GM23338 (cell line): ENCODE data around the gene SPATA2L. TPM values are rescaled to one million over a fixed set of nuclear protein-coding genes. Genes with fewer than 3 reads are reported as not detected.
"Not testable (repeated sequence)": the region's sequence is repeated elsewhere in the genome, so short reads cannot be mapped to it uniquely, and the experiment has no call there.

Experiments
- ATAC-seq: fragments of 200-7000 bp; cut with Tn5 transposase; 3 replicates; pipeline ENCODE4 v1.9.1; 2020
- DNase-seq: peaks from one replicate; pipeline ENCODE4 v3.0.0-alpha.2; 2015; ENCODE audit warnings: low spot score
- H2AFZ ChIP-seq: fragments of 200-600 bp; sonication (generic); 2 replicates; pipeline ENCODE4 v1.8.0; 2016; ENCODE audit warnings: antibody characterized with exemption, mild to moderate bottlenecking, moderate library complexity
- H3F3A ChIP-seq: fragments of 200-600 bp; sonication (generic); replicated peaks from 2 replicates; pipeline ENCODE4 v1.8.0; 2017; ENCODE audit warnings: antibody characterized with exemption, mixed run types, low read depth
- H3K27ac ChIP-seq: fragments of 200-600 bp; sonication (generic); 2 replicates; pipeline ENCODE4 v1.6.1; 2016; ENCODE audit warnings: low read depth
- H3K27me3 ChIP-seq: fragments of 200-600 bp; sonication (generic); 2 replicates; pipeline ENCODE4 v1.8.0; 2016; ENCODE audit warnings: mild to moderate bottlenecking, mixed run types, moderate library complexity; ENCODE audit not compliant: insufficient read depth
- H3K36me3 ChIP-seq: fragments of 200-600 bp; sonication (generic); 2 replicates; pipeline ENCODE4 v1.8.0; 2016; ENCODE audit warnings: mild to moderate bottlenecking; ENCODE audit not compliant: insufficient read depth
- H3K4me1 ChIP-seq: fragments of 200-600 bp; sonication (generic); 2 replicates; pipeline ENCODE4 v1.8.0; 2016; ENCODE audit warnings: mild to moderate bottlenecking, moderate library complexity; ENCODE audit not compliant: insufficient read depth
- H3K4me2 ChIP-seq: fragments of 200-600 bp; sonication (generic); 2 replicates; pipeline ENCODE4 v1.7.1; 2017; ENCODE audit warnings: mixed run types
- H3K4me3 ChIP-seq: fragments of 200-600 bp; sonication (generic); 2 replicates; pipeline ENCODE4 v1.6.1; 2016; ENCODE audit warnings: mixed run types
- H3K79me2 ChIP-seq: fragments of 200-600 bp; sonication (generic); replicated peaks from 2 replicates; pipeline ENCODE4 v1.8.0; 2017; ENCODE audit warnings: mild to moderate bottlenecking; ENCODE audit not compliant: insufficient read depth
- H3K9me2 ChIP-seq: fragments of 200-600 bp; sonication (generic); 2 replicates; pipeline ENCODE4 v1.8.0; 2017; ENCODE audit not compliant: insufficient read depth
- H4K20me1 ChIP-seq: fragments of 200-600 bp; sonication (generic); replicated peaks from 2 replicates; pipeline ENCODE4 v1.8.0; 2017; ENCODE audit warnings: mild to moderate bottlenecking; ENCODE audit not compliant: insufficient read depth
- H3K27ac Mint-ChIP-seq: 2 replicates; pipeline ENCODE4 v1.8.0; 2020; ENCODE audit warnings: inconsistent platforms, mild to moderate bottlenecking, moderate library complexity, mixed read lengths
- H3K27me3 Mint-ChIP-seq: 3 replicates; pipeline ENCODE4 v1.8.0; 2022; ENCODE audit warnings: low read depth, mild to moderate bottlenecking, moderate library complexity, mixed read lengths, inconsistent platforms; ENCODE audit not compliant: insufficient read depth, poor library complexity
- H3K36me3 Mint-ChIP-seq: 3 replicates; pipeline ENCODE4 v1.8.0; 2021; ENCODE audit warnings: low read depth, mild to moderate bottlenecking, inconsistent platforms, moderate library complexity, mixed read lengths
- H3K4me1 Mint-ChIP-seq: 3 replicates; pipeline ENCODE4 v1.8.0; 2020; ENCODE audit warnings: mild to moderate bottlenecking, inconsistent platforms, mixed read lengths
- H3K4me3 Mint-ChIP-seq: 3 replicates; pipeline ENCODE4 v1.8.0; 2021; ENCODE audit warnings: moderate library complexity, mild to moderate bottlenecking, inconsistent platforms, mixed read lengths
- H3K9me3 Mint-ChIP-seq: 3 replicates; pipeline ENCODE4 v1.8.0; 2020; ENCODE audit warnings: moderate library complexity, mild to moderate bottlenecking, inconsistent platforms, mixed read lengths
- CREB1 ChIP-seq: fragments of 250-450 bp; sonication (Bioruptor Pico); IDR thresholded peaks from 2 replicates; pipeline ENCODE4 v1.5.0; 2020; ENCODE audit warnings: low read depth, mild to moderate bottlenecking, moderate library complexity
- POLR2AphosphoS5 ChIP-seq: IDR thresholded peaks from 2 replicates; pipeline ENCODE4 v1.6.1; 2016; ENCODE audit warnings: antibody characterized with exemption, low read depth
- polyA plus RNA-seq: library from polyadenylated mRNA; unstranded; fragments of >200 nt; fragmentation: Nextera tagmentation; extraction: Ambion mirVana; gene quantifications from 2 replicates; pipeline ENCODE4 v1.2.1, GENCODE V29; 2016
- total RNA-seq: library from RNA; depleted of rRNA; stranded (reverse); fragments of >200 nt; shearing (Covaris generic); gene quantifications from 2 replicates; pipeline ENCODE4 v1.2.3, GENCODE V29; 2014
- TF ChIP-seq, protein P1 (sequence below), 2 experiments: fragments of 200-600 bp in 1 of 2; sonication (generic) in 1 of 2; conservative IDR thresholded peaks; 2 replicates each; pipeline versions ENCODE4 v1.5.1 to v1.6.1; 2016 to 2017; ENCODE audit warnings: antibody characterized with exemption in 2 of 2, low read depth in 2 of 2, mild to moderate bottlenecking in 2 of 2, moderate library complexity in 1 of 2

The SPATA2L gene
- total and polyA plus RNA-seq, 2 experiments from 2014 or later: 6.9 to 26.2 TPM

DNA sequence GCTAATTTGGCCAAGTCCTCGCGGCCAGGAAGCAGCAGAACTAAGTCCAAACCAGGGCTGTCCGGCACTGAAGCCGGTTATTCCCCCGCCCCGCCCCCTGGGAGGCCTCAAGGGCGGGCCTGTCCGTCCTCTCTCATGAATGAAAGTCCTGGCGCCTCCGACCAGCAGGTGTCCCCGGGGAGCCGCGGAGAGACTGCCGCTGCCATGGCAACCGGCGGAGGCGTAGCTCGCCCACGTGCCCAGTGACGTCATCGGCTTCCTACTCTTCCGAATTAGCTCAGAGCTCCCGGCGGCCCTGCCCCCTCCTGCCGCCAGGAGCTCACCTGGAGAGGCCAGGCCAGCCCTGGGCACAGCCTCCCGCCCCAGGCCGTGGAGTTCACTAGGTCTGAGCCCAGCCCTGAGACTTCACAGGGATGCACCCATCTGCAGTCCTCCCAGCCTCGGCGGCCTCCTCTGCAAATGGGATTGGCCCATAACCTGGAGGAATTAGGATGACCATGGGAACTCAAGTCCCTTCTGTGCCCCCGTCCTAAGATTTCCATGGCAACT, 1.3 kb downstream of the SPATA2L start:
- peak overlapping the region; percentile 97 for H3K4me2 ChIP-seq
- H3F3A ChIP-seq: peaks cover 14% of the 10 kb centered on the region; the same call in 1 of the 2 replicates
- H3K36me3 ChIP-seq: no peaks in the 10 kb centered on the region
- H3K4me1 ChIP-seq: peaks cover 7% of the 10 kb centered on the region; the same call in 1 of the 2 replicates
- Mint-ChIP-seq H3K9me3 (no peaks in the 10 kb centered on the region), H3K27ac (peak overlapping the region; percentile 67; the same call in 1 of the 2 replicates), H3K36me3 (peaks cover 7% of the 10 kb centered on the region), H3K27me3 (peaks cover 34% of the 10 kb centered on the region), H3K4me3 (peak overlapping the region; percentile 70), H3K4me1 (peaks cover 6% of the 10 kb centered on the region; the same call in 2 of the 3 replicates)
- TF ChIP-seq POLR2AphosphoS5 (no peak; the same call in 1 of the 2 replicates), CREB1 (CRISPR knock-in tag) (peak; percentile 99)
- TF ChIP-seq, protein P1, sequence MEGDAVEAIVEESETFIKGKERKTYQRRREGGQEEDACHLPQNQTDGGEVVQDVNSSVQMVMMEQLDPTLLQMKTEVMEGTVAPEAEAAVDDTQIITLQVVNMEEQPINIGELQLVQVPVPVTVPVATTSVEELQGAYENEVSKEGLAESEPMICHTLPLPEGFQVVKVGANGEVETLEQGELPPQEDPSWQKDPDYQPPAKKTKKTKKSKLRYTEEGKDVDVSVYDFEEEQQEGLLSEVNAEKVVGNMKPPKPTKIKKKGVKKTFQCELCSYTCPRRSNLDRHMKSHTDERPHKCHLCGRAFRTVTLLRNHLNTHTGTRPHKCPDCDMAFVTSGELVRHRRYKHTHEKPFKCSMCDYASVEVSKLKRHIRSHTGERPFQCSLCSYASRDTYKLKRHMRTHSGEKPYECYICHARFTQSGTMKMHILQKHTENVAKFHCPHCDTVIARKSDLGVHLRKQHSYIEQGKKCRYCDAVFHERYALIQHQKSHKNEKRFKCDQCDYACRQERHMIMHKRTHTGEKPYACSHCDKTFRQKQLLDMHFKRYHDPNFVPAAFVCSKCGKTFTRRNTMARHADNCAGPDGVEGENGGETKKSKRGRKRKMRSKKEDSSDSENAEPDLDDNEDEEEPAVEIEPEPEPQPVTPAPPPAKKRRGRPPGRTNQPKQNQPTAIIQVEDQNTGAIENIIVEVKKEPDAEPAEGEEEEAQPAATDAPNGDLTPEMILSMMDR (conservative IDR thresholded peaks at IDR 0.05; ENCODE audit: low read depth in 2 of 2): peak; percentile 45 to 77
- peaks cover 20% of the 10 kb centered on the region; the same call in 1 of the 2 replicates for H3K27me3 ChIP-seq
- no peaks in the 10 kb centered on the region for H3K9me2 ChIP-seq
- peak overlapping the region; percentile 77 for H3K4me3 ChIP-seq
- peak overlapping the region; percentile 50; the same call in 1 of the 2 replicates for H3K27ac ChIP-seq
- DNase-seq (peak; percentile 100), ATAC-seq (peak; percentile 68)
- peaks cover 4% of the 10 kb centered on the region for H4K20me1 ChIP-seq
- H3K79me2 ChIP-seq: no peaks in the 10 kb centered on the region
- no peak overlapping the region for H2AFZ ChIP-seq

DNA sequence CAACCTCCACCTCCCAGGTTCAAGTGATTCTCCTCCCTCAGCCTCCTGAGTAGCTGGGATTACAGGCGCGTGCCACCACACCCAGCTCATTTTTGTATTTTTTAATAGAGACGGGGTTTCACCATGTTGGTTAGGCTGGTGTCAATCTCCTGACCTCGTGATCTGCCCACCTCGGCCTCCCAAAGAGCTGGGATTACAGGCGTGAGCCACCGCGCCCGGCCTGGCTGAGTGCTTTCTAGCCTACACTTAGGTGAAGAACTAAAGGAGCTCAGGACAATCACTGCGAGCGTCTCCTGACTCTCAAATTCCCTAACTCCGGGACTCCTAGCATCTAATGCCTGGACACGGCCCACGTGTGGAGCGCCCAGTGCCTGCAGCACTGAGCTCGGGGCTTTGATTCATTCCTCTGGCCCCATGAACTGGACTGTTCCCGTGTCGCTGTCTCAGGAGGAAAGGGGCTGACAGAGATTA, 1.8 kb downstream of the SPATA2L start:
- H3K4me1 Mint-ChIP-seq, H3K79me2 ChIP-seq, H3K9me2 ChIP-seq, H2AFZ ChIP-seq, DNase-seq, H3K9me3 Mint-ChIP-seq, H3K4me1 ChIP-seq, H4K20me1 ChIP-seq, ATAC-seq, H3K36me3 ChIP-seq: not testable (repeated sequence)
- H3K4me3 Mint-ChIP-seq: peak overlapping the region; percentile 55
- Histone ChIP-seq H3K27ac (peak overlapping the region; percentile 50; the same call in 1 of the 2 replicates), H3K4me3 (peak overlapping the region; percentile 52), H3F3A (peaks cover 14% of the 10 kb centered on the region; the same call in 1 of the 2 replicates), H3K4me2 (peak overlapping the region; percentile 84), H3K27me3 (peaks cover 17% of the 10 kb centered on the region; the same call in 1 of the 2 replicates)
- H3K27ac Mint-ChIP-seq: peak overlapping the region; percentile 67; the same call in 1 of the 2 replicates
- peaks cover 39% of the 10 kb centered on the region for H3K27me3 Mint-ChIP-seq
- H3K36me3 Mint-ChIP-seq: peaks cover 11% of the 10 kb centered on the region

DNA sequence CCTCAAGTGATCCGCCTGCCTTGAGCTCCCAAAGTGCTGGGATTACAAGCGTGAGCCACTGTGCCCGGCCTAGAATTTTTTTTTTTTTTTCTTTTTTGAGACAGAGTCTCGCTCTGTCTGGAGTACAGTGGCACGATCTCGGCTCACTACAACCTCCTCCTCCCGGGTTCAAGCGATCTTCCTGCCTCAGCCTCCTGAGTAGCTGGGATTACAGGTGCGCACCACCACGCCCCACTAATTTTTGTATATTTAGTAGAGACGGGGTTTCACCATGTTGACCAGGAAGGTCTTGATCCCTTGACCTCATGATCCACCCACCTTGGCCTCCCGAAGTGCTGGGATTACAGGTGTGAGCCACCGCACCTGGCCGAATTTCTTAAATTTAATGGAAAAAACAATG, 2.8 kb downstream of the SPATA2L start:
- not testable (repeated sequence) for H3K27me3 ChIP-seq, H3K9me2 ChIP-seq, ATAC-seq, H3K4me3 Mint-ChIP-seq, H3K4me3 ChIP-seq, H3K27ac Mint-ChIP-seq, H3K9me3 Mint-ChIP-seq, H2AFZ ChIP-seq, H3K4me2 ChIP-seq, H4K20me1 ChIP-seq, H3K79me2 ChIP-seq, H3K4me1 Mint-ChIP-seq, H3K27ac ChIP-seq, DNase-seq, H3K36me3 ChIP-seq, H3K4me1 ChIP-seq
- H3F3A ChIP-seq: peaks cover 14% of the 10 kb centered on the region; the same call in 1 of the 2 replicates
- Mint-ChIP-seq H3K27me3 (peaks cover 31% of the 10 kb centered on the region), H3K36me3 (peaks cover 15% of the 10 kb centered on the region)
